Measurements from ENCODE around the gene RHOJ.

DNA sequence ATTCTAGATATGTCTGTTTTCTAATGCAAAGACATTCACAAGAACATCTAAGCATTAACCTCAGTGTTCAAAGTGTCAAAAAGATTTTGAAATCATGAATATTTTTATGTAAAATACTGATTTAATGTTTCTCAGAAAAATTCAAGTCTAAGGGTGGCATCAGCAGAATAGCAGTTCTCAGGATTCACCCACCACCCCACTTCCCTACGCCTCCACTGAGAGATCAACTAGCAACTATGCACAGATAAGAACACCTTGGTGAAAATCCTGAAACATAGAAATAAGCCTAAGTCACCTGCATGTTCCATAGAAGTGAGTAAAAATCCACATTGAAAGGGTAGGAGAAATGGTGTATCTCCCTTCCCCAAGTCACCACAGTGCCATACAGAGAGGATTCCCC is 40.9 kb upstream of the RHOJ start:
- TF ChIP-seq, protein P1, sequence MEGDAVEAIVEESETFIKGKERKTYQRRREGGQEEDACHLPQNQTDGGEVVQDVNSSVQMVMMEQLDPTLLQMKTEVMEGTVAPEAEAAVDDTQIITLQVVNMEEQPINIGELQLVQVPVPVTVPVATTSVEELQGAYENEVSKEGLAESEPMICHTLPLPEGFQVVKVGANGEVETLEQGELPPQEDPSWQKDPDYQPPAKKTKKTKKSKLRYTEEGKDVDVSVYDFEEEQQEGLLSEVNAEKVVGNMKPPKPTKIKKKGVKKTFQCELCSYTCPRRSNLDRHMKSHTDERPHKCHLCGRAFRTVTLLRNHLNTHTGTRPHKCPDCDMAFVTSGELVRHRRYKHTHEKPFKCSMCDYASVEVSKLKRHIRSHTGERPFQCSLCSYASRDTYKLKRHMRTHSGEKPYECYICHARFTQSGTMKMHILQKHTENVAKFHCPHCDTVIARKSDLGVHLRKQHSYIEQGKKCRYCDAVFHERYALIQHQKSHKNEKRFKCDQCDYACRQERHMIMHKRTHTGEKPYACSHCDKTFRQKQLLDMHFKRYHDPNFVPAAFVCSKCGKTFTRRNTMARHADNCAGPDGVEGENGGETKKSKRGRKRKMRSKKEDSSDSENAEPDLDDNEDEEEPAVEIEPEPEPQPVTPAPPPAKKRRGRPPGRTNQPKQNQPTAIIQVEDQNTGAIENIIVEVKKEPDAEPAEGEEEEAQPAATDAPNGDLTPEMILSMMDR (IDR thresholded peaks at IDR 0.05): no peak
- TF ChIP-seq POLR2A (IDR thresholded peaks at IDR 0.05): no peak
